C4-2B (cell line): Measurements from ENCODE around the gene SIK3.

Source experiments
- ZFX ChIP-seq: fragments of 450-650 bp; IDR thresholded peaks from 2 replicates; pipeline ENCODE4 v1.6.1; 2017
- TF ChIP-seq, protein P1 (sequence below): fragments of 450-650 bp; conservative IDR thresholded peaks from 2 replicates; pipeline ENCODE4 v1.5.1; 2017; ENCODE audit warnings: mild to moderate bottlenecking

DNA sequence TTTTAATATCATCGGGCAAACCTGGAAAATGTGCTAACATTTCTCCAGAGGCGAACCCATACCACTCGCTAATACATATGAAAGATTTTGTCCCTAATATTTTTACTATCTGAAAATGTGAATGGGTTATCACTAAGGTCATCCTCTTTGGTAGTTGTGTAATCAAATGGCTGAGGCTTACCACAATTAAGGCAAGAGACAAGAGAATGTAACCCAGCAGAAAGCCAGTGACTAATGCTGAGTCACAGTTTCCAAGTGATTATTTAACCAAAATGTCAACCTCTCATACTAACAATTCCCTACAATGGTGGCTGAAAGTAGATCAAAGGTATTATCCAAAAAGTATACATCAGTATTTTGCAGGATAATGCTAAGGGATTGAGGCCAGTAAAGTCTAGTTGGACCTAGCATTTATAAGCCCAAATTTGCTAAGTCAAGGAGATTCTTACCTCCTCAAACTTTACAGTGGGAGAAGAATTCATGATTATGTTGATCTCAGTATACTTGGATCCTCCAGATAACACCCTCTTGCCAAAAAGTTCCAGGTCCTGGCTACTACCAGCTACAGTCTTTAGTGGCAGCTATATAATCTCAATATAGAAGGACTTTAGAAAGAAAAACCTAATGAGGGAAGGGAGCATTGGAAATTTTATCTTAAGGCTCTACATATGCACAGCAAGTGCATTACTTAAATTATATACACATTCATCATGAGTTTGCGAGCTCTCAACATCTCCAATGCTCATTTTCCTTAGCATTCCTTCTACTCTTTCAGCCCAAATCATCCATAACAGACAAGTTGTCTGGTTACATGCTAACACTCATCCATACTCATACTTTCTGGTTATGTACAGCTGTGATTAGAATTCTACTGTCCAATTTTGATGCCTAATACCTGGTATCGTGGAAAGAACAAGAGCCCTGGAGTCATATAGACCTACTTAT lies 25.4 kb downstream of the SIK3 start:
- TF ChIP-seq, protein P1, sequence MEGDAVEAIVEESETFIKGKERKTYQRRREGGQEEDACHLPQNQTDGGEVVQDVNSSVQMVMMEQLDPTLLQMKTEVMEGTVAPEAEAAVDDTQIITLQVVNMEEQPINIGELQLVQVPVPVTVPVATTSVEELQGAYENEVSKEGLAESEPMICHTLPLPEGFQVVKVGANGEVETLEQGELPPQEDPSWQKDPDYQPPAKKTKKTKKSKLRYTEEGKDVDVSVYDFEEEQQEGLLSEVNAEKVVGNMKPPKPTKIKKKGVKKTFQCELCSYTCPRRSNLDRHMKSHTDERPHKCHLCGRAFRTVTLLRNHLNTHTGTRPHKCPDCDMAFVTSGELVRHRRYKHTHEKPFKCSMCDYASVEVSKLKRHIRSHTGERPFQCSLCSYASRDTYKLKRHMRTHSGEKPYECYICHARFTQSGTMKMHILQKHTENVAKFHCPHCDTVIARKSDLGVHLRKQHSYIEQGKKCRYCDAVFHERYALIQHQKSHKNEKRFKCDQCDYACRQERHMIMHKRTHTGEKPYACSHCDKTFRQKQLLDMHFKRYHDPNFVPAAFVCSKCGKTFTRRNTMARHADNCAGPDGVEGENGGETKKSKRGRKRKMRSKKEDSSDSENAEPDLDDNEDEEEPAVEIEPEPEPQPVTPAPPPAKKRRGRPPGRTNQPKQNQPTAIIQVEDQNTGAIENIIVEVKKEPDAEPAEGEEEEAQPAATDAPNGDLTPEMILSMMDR: no peak
- TF ChIP-seq ZFX: no peak
